B cell (primary cell): ENCODE results near the gene CRYBA1. TPM values are rescaled to one million over a fixed set of nuclear protein-coding genes. Genes with fewer than 3 reads are reported as not detected.
"Not testable (repeated sequence)": the region's sequence is repeated elsewhere in the genome, so short reads cannot be mapped to it uniquely, and the experiment has no call there.

ENCODE experiments used
- ATAC-seq: fragments of 200-7000 bp; cut with Tn5 transposase; one replicate; pipeline ENCODE4 v1.10.0; 2021; ENCODE audit warnings: low read depth, mild to moderate bottlenecking, moderate number of reproducible peaks, moderate library complexity
- CTCF ChIA-PET: fragments of 350-600 bp; sonication (Branson Sonifier 250); formaldehyde crosslinking; loops from one replicate; lab custom pipeline; 2021; ENCODE audit warnings: antibody characterized with exemption, inconsistent platforms; lab: Charles Lee
- POLR2A ChIA-PET: fragments of 350-600 bp; sonication (Branson Sonifier 250); formaldehyde crosslinking; loops from one replicate; lab custom pipeline; 2021; ENCODE audit warnings: antibody characterized with exemption; lab: Charles Lee
- DNase-seq: peaks from one replicate; pipeline ENCODE4 v3.0.0; 2013
- H2AFZ ChIP-seq: 2 replicates; pipeline ENCODE4 v1.6.1; 2012; ENCODE audit warnings: mild to moderate bottlenecking, low read depth, low read length; ENCODE audit not compliant: insufficient read depth, poor library complexity, severe bottlenecking
- H3K27ac ChIP-seq, 2 donors: 1 replicate in 1 of 2; 2 replicates in 1 of 2; pipeline ENCODE4 v1.5.1; 2012 to 2013; ENCODE audit warnings: low read length in 2 of 2, mild to moderate bottlenecking in 2 of 2, moderate library complexity in 1 of 2
- H3K27me3 ChIP-seq, 4 experiments: fragments of 200-600 bp in 1 of 4; sonication (generic) in 1 of 4; replicated peaks in 1 of 4; 1 replicate in 2 of 4; 2 replicates in 2 of 4; pipeline versions ENCODE4 v1.6.1 to v1.7.0; 2013 to 2016; ENCODE audit warnings: low read length in 3 of 4, mild to moderate bottlenecking in 2 of 4, mixed read lengths in 1 of 4, moderate library complexity in 1 of 4; ENCODE audit not compliant: insufficient read depth in 4 of 4, control insufficient read depth in 3 of 4; ENCODE audit errors: control extremely low read depth in 1 of 4
- H3K36me3 ChIP-seq, 2 experiments: replicated peaks in 1 of 2; 1 replicate in 1 of 2; 2 replicates in 1 of 2; pipeline versions ENCODE4 v1.6.1 to v1.7.1; 2013; ENCODE audit warnings: low read length in 1 of 2; ENCODE audit not compliant: insufficient read depth in 2 of 2, control insufficient read depth in 1 of 2; ENCODE audit errors: control extremely low read depth in 1 of 2, extremely low read depth in 1 of 2
- H3K4me1 ChIP-seq, 2 donors: fragments of 200-600 bp in 1 of 2; sonication (generic) in 1 of 2; 1 replicate in 1 of 2; 2 replicates in 1 of 2; pipeline versions ENCODE4 v1.5.1 to v1.6.1; 2013 to 2017; ENCODE audit warnings: low read length in 2 of 2; ENCODE audit not compliant: control insufficient read depth in 2 of 2, insufficient read depth in 2 of 2
- H3K4me2 ChIP-seq: replicated peaks from 2 replicates; pipeline ENCODE3; 2012; ENCODE audit warnings: mild to moderate bottlenecking, low read depth, low read length; ENCODE audit not compliant: poor library complexity, severe bottlenecking
- H3K4me3 ChIP-seq, 5 experiments: fragments of 200-600 bp in 1 of 5; sonication (generic) in 1 of 5; 1 replicate in 3 of 5; 2 replicates in 2 of 5; pipeline versions ENCODE4 v1.5.1 to v1.7.0; 2011 to 2016; ENCODE audit warnings: low read length in 4 of 5, mild to moderate bottlenecking in 4 of 5, low read depth in 2 of 5, control low read depth in 1 of 5, moderate library complexity in 1 of 5; ENCODE audit not compliant: insufficient read depth in 1 of 5; ENCODE audit errors: control extremely low read depth in 1 of 5, extremely low read depth in 1 of 5
- H3K79me2 ChIP-seq: fragments of 200-600 bp; sonication (generic); one replicate; pipeline ENCODE4 v1.6.0; 2016; ENCODE audit warnings: low read length; ENCODE audit not compliant: control insufficient read depth, insufficient read depth
- H3K9ac ChIP-seq: fragments of 200-600 bp; sonication (generic); 2 replicates; pipeline ENCODE4 v1.6.1; 2017; ENCODE audit warnings: mild to moderate bottlenecking, low read length, moderate library complexity
- H3K9me3 ChIP-seq, 3 donors: one replicate each; pipeline versions ENCODE4 v1.6.1 to v1.7.1; 2013; ENCODE audit warnings: low read length in 2 of 3; ENCODE audit not compliant: control insufficient read depth in 2 of 3, insufficient read depth in 1 of 3; ENCODE audit errors: control extremely low read depth in 1 of 3
- H4K20me1 ChIP-seq: 2 replicates; pipeline ENCODE4 v1.6.0; 2012; ENCODE audit warnings: mild to moderate bottlenecking, low read length; ENCODE audit not compliant: insufficient read depth, control insufficient read depth, poor library complexity, severe bottlenecking
- H3K27ac Mint-ChIP-seq: one replicate; pipeline ENCODE4 v1.8.0; 2021; ENCODE audit warnings: mixed read lengths
- H3K27me3 Mint-ChIP-seq: one replicate; pipeline ENCODE4 v1.8.0; 2021; ENCODE audit warnings: mixed read lengths
- H3K4me1 Mint-ChIP-seq: one replicate; pipeline ENCODE4 v1.8.0; 2021; ENCODE audit warnings: mixed read lengths
- H3K4me3 Mint-ChIP-seq: one replicate; pipeline ENCODE4 v1.8.0; 2021; ENCODE audit warnings: mixed read lengths
- H3K9me3 Mint-ChIP-seq: one replicate; pipeline ENCODE4 v1.8.0; 2022; ENCODE audit warnings: mixed read lengths; ENCODE audit not compliant: insufficient read depth
- EZH2 ChIP-seq: IDR thresholded peaks from 2 replicates; pipeline ENCODE4 v1.6.1; 2012; ENCODE audit warnings: borderline replicate concordance, low read depth, mild to moderate bottlenecking, moderate library complexity, low read length; ENCODE audit not compliant: insufficient read depth, poor library complexity, severe bottlenecking
- WGBS: methylation state at CpG from one replicate; pipeline ENCODE4 v1.1.5; 2013; ENCODE audit warnings: missing lambda C conversion rate; ENCODE audit not compliant: insufficient coverage; 5-methylcytosine and 5-hydroxymethylcytosine counted together
- intact Hi-C: fragments of 100-400 bp; cut with micrococcal nuclease; formaldehyde crosslinking; loops from one replicate; pipeline ENCODE4 v1.10.0; 2022
- polyA plus RNA-seq: library from polyadenylated mRNA; depleted of rRNA; stranded (reverse); fragments of >200 nt; gene quantifications from 2 replicates; pipeline ENCODE4 v1.2.3, GENCODE V29; 2012
- total RNA-seq, 2 donors: library from RNA; stranded (reverse); fragments of 120-200 nt in 1 of 2; gene quantifications; 1 replicate in 1 of 2; 2 replicates in 1 of 2; pipeline versions ENCODE4 v1.2.3 to v1.2.4, GENCODE V29; 2013 to 2022
- TF ChIP-seq, protein P1 (sequence below): fragments of 200-600 bp; IDR thresholded peaks from one replicate; pipeline ENCODE4 v1.8.0; 2022; ENCODE audit warnings: antibody characterized with exemption, mild to moderate bottlenecking

Gene CRYBA1
- total and polyA plus RNA-seq, 2 donors (not counting 1 experiment from before 2014, with no cell fraction given), result not detected

DNA sequence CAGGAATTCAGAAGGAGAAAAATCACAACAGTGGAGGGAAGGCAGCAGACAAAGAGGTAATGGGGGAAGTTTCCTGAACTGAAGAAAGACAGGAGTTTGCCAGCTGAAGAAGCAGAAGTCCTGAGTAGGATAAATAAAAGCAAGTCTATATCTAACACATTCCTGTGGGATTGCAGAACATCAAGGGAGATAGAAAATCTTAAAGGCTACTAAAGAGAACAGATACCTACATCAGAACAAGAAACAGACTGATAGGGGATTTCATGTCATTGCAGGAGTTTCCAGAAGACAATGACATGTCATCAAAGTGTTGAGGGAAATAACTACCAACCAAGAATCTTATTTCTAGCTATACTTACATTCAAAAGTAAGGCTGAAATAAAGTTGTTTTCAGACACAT is 21.3 kb upstream of the CRYBA1 start:
- no peak overlapping the region for H3K27ac Mint-ChIP-seq
- intact Hi-C loops, result no loop called here
- no peak for ATAC-seq
- H3K4me3 Mint-ChIP-seq, result no peak overlapping the region
- TF ChIP-seq, protein P1, sequence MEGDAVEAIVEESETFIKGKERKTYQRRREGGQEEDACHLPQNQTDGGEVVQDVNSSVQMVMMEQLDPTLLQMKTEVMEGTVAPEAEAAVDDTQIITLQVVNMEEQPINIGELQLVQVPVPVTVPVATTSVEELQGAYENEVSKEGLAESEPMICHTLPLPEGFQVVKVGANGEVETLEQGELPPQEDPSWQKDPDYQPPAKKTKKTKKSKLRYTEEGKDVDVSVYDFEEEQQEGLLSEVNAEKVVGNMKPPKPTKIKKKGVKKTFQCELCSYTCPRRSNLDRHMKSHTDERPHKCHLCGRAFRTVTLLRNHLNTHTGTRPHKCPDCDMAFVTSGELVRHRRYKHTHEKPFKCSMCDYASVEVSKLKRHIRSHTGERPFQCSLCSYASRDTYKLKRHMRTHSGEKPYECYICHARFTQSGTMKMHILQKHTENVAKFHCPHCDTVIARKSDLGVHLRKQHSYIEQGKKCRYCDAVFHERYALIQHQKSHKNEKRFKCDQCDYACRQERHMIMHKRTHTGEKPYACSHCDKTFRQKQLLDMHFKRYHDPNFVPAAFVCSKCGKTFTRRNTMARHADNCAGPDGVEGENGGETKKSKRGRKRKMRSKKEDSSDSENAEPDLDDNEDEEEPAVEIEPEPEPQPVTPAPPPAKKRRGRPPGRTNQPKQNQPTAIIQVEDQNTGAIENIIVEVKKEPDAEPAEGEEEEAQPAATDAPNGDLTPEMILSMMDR, result no peak
- no peaks in the 10 kb centered on the region for H3K4me1 Mint-ChIP-seq
- H3K27me3 Mint-ChIP-seq, result no peaks in the 10 kb centered on the region
- no peaks in the 10 kb centered on the region for H3K9me3 ChIP-seq
- no peaks in the 10 kb centered on the region for H3K9me3 Mint-ChIP-seq
- no peak overlapping the region for H3K4me2 ChIP-seq
- H3K27me3 ChIP-seq, result no peaks in the 10 kb centered on the region
- no peaks in the 10 kb centered on the region for H3K4me1 ChIP-seq
- no peak overlapping the region for H3K9ac ChIP-seq
- ChIA-PET POLR2A (no interaction called here), CTCF (interaction anchor here (0.6 to 1.4 kb wide), 4 partner anchors 10 to 85 kb away, joined by 4 to 7 read pairs (median 4); no protein-coding TSS in a partner anchor)
- H2AFZ ChIP-seq, result no peak overlapping the region
- no peak for DNase-seq
- no peaks in the 10 kb centered on the region for H3K79me2 ChIP-seq
- no peak overlapping the region for H3K4me3 ChIP-seq
- no peaks in the 10 kb centered on the region for H3K36me3 ChIP-seq
- H4K20me1 ChIP-seq, result no peaks in the 10 kb centered on the region
- no peak overlapping the region for H3K27ac ChIP-seq

DNA sequence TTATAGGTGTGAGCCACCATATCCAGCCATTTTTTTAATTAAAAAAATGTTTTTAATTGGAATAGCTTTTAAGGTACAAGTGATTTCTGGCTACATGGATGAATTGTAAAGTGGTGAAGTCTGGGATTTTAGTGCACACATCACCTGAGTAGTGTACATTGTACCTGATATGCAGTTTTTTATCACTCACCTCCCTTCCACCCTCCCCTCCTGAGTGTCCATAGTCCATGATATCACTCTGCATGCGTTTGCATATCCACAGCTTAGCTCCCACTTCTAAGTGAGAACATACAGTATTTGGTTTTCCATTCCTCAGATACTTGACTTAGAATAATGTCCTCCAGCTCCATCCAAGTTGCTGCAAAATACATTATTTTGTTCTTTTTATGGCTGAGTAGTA is 13.4 kb upstream of the CRYBA1 start:
- no peaks in the 10 kb centered on the region for H3K9me3 Mint-ChIP-seq
- Histone ChIP-seq H3K27ac (no peak overlapping the region), H2AFZ (no peak overlapping the region), H3K4me3 (no peak overlapping the region), H3K9me3 (no peaks in the 10 kb centered on the region), H3K79me2 (no peaks in the 10 kb centered on the region), H3K4me1 (no peaks in the 10 kb centered on the region), H3K9ac (no peak overlapping the region), H3K4me2 (no peak overlapping the region), H4K20me1 (no peaks in the 10 kb centered on the region), H3K27me3 (no peaks in the 10 kb centered on the region), H3K36me3 (no peaks in the 10 kb centered on the region)
- intact Hi-C loops, result no loop called here
- no CpG with 5 or more reads among the region's 1 CpG for WGBS
- H3K27ac Mint-ChIP-seq, result no peak overlapping the region
- ATAC-seq, result no peak
- ChIA-PET POLR2A (interaction anchor here (0.7 kb wide), 1 partner anchor 190 kb away, joined by 4 read pairs; the partner anchor contains the start of gene PIPOX), CTCF (interaction anchor here (1.2 kb wide), 3 partner anchors 14 to 88 kb away, joined by 3 to 7 read pairs (median 4); no protein-coding TSS in a partner anchor)
- H3K4me1 Mint-ChIP-seq, result no peaks in the 10 kb centered on the region
- H3K4me3 Mint-ChIP-seq, result no peak overlapping the region
- no peak for DNase-seq
- H3K27me3 Mint-ChIP-seq, result peaks cover 4% of the 10 kb centered on the region
- TF ChIP-seq EZH2, result no peak

DNA sequence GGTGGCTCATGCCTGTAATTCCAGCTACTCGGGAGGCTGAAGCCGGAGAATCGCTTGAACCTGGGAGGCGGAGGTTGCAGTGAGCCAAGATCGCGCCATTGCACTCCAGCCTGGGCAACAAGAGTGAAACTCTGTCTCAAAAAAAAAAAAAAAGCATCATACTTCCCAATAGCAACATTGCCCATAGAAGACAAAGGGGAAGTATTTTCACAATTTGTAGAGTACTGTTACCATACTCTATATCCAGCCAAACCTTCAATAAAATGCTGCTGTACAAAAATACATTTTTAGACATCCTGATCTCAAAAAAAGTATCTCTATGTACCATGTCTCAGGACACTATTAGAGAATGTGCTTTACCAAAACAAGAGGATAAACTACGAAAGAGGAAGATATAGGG is 11.7 kb upstream of the CRYBA1 start:
- H3K4me1 Mint-ChIP-seq, H3K4me2 ChIP-seq, H3K27me3 Mint-ChIP-seq, H3K9me3 Mint-ChIP-seq, intact Hi-C loops, H3K36me3 ChIP-seq, H3K27ac ChIP-seq, H3K4me3 Mint-ChIP-seq, H3K27me3 ChIP-seq, H2AFZ ChIP-seq, H3K9me3 ChIP-seq, H3K4me3 ChIP-seq, ATAC-seq, DNase-seq, H3K79me2 ChIP-seq, H3K27ac Mint-ChIP-seq, H3K9ac ChIP-seq, H4K20me1 ChIP-seq, H3K4me1 ChIP-seq, POLR2A ChIA-PET: not testable (repeated sequence)
- CTCF ChIA-PET, result interaction anchor here (1.0 kb wide), 1 partner anchor 16 kb away, joined by 3 read pairs; no protein-coding TSS in a partner anchor
- 100% methylated on average over 1 of the region's 7 CpGs for WGBS
